DMS79 treated with DMSO at 0.1 percent for 48 hours (cell line): ENCODE data around the gene RAB4B.
"Not testable (repeated sequence)": the region's sequence is repeated elsewhere in the genome, so short reads cannot be mapped to it uniquely, and the experiment has no call there.

Experiments used
- DNase-seq: peaks from one replicate; lab custom pipeline; 2025; lab: John Stamatoyannopoulos, UW

The RAB4B gene

GRCh38 chr19:40780582-40780981 lies 2.5 kb downstream of the RAB4B start:
- no peak for DNase-seq

GRCh38 chr19:40781140-40781539 lies 3.1 kb downstream of the RAB4B start:
- DNase-seq, result no peak

DNA sequence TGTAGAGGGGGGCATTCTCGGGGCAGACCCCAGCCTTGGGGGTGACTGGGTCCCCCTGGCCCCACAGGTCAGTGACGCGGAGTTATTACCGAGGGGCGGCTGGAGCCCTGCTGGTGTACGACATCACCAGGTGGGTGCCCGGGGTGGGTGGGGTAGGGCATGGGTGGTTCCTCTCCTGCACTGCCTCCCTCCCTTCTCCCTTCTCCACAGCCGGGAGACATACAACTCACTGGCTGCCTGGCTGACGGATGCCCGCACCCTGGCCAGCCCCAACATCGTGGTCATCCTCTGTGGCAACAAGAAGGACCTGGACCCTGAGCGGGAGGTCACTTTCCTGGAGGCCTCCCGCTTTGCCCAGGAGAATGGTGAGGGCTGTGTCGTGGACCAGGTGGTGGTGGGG lies 5.7 kb downstream of the RAB4B start:
- DNase-seq, result no peak

GRCh38 chr19:40784146-40784545 lies 6.1 kb downstream of the RAB4B start:
- DNase-seq, result not testable (repeated sequence)

GRCh38 chr19:40785526-40785925 lies 7.5 kb downstream of the RAB4B start:
- DNase-seq, result no peak

- DNase-seq, result no peak
Observed at GRCh38 chr19:40786060-40787037, 8.3 kb downstream of the RAB4B start.

GRCh38 chr19:40791349-40791748 lies 13.3 kb downstream of the RAB4B start:
- no peak for DNase-seq

GRCh38 chr19:40791996-40792395 lies 13.9 kb downstream of the RAB4B start:
- no peak for DNase-seq

DNA sequence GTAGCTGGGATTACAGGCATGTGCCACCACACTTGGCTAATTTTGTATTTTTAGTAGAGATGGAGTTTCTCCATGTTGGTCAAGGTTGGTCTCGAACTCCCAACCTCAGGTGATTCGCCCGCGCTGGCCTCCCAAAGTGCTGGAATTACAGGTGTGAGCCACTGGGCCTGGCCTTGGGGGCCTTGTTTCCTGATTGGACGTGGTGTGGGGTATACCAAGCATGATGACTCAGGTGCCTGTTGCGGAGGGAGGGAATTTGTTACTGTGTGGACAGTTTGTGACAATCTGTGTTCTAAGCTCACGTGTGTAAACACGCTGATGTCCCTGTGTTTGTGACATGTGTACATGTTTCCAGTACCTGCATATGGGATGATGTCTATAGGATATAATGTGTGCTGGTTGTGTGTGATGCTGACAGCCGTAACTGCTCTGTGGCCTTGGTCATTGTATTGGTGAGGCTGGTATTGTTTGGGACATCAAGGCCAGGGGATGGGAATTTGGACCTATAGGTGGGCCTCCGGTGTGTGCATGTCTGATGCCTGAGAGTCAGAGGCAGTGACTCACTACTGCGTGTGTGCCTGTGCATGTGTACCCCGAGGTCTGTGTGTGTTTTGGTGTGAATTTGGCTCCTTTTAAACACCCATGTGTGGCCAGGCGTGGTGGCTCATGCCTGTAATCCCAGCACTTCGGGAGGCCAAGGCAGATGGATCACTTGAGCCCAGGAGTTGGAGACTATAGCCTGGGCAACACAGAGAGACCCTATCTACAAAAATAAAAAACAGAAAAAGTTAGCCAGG lies 19.3 kb downstream of the RAB4B start:
- no peak for DNase-seq

- peak; percentile 66 for DNase-seq
Observed at GRCh38 chr19:40797963-40798682, 20.1 kb downstream of the RAB4B start.

- DNase-seq, result peak; percentile 98
Observed at GRCh38 chr19:40798683-40799557, 20.9 kb downstream of the RAB4B start, which contains the start of gene EGLN2. EGLN2 (plus strand) TSS chr19:40799191; CDS start chr19:40800573, 1,382 bp downstream.

DNA sequence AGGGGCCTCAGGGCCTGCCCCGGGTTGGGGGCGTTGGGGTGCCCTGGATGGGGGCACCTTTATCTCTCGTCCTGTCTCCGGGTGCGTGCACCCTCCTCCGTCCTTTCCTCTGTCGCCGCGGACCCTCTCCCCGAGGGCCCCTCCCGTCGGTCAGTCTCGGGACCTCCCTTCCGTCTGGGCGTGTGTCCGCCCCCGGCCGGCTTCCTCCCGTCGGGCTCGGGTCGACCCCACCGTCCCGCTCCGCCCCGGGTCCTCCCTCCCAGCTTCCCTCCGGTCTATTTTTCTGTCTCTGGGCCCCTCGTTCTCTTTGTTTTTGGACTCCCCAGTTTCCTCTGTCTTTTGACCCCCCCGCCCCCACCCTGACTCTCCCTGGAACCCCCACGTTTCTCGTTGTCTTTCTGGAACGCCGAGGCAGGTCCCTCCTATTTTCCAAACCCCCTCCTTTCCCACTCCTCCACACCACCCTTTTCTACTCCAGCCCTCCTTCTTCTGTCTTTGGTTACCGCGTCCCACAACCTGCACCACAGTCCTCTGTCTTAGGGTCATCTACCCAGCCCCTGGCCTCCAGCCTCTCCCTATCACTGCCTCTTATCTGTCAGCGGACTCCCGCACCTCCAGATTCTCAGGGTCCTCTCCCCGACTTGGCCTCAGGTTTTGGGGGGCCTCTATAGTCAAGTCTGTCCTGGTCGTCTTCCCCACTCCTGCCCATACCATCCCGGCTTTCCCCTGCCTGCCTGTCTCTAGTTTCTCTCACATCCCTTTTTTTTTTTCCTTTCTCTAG lies 21.7 kb downstream of the RAB4B start:
- no peak for DNase-seq

DNA sequence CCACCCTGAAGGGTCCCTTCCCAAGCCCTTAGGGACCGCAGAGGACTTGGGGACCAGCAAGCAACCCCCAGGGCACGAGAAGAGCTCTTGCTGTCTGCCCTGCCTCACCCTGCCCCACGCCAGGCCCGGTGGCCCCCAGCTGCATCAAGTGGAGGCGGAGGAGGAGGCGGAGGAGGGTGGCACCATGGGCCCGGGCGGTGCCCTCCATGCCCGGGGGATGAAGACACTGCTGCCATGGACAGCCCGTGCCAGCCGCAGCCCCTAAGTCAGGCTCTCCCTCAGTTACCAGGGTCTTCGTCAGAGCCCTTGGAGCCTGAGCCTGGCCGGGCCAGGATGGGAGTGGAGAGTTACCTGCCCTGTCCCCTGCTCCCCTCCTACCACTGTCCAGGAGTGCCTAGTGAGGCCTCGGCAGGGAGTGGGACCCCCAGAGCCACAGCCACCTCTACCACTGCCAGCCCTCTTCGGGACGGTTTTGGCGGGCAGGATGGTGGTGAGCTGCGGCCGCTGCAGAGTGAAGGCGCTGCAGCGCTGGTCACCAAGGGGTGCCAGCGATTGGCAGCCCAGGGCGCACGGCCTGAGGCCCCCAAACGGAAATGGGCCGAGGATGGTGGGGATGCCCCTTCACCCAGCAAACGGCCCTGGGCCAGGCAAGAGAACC lies 22.4 kb downstream of the RAB4B start:
- no peak for DNase-seq

GRCh38 chr19:40800997-40801377 lies 22.9 kb downstream of the RAB4B start:
- DNase-seq, result no peak

GRCh38 chr19:40801426-40802299 lies 23.6 kb downstream of the RAB4B start:
- peak; percentile 9 for DNase-seq

DNA sequence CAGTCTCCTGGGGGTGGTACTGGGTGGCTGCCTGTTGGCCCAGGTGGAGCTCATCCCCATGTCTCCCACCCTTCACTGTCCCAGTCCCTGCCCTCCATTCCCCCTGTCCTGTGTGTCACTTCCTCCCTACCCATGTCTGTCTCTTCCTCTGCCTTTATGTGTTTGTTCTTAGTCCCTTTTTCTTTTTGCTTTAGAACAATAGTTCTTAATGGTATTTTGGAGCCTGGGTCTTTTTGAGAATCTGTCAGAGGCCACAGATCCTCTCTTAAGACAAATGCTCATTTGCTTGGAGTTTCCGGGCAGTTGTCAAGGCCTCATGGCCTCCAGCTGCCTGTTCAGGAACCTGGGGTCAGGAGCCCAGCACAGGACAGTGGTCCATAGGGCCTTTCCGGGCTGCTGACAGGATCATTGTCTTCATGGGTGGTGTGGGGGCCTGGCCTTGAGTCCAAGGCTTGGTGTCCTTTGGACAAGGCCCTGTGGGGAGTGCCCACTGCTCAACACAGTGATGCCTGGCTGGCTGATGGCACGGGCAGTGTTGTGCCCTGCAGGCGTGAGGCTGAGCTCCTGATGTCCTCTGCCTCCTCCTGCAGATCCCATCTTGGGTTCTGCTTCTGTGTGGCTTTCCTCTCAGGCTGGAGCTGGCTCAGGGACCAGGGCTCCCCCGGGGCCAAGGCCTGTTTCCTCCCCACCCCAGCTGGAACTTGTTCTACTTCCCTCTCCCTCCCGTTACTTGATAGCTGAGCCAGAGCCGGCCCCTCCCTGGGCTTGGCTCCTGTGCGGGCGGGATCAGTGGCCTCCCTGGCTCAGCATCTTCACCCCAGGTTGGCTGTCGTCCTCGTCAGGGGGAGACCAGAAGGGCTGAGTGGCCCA lies 24.5 kb downstream of the RAB4B start:
- DNase-seq, result no peak

- no peak for DNase-seq
Observed at GRCh38 chr19:40803170-40803856, 25.3 kb downstream of the RAB4B start.
